Right lobe of liver (tissue), 4 donors: ENCODE data around the gene MMP19.

Source experiments
- CTCF ChIP-seq, 4 donors: fragments of 200-600 bp in 3 of 4; fragments of 450-650 bp in 1 of 4; IDR thresholded peaks; one replicate each; pipeline versions ENCODE4 v1.5.1 to v1.8.0; 2016 to 2022; ENCODE audit warnings: antibody characterized with exemption in 4 of 4, mild to moderate bottlenecking in 2 of 4
- POLR2A ChIP-seq: fragments of 450-650 bp; IDR thresholded peaks from one replicate; pipeline ENCODE4 v1.6.1; 2017; ENCODE audit warnings: antibody characterized with exemption, mild to moderate bottlenecking
- donor health status: DM: no; HTN: no; CAD: no.
- donor health status: DM: no; HTN: no; CAD: no.
- donor health status: DM: no; HTN: yes; CAD: no.

- no peak for TF ChIP-seq CTCF (IDR thresholded peaks at IDR 0.05)
- no peak for TF ChIP-seq POLR2A
These were observed 31.7 kb upstream of the MMP19 start for GRCh38 chr12:55874443-55874842.
